HG02885 (cell line): ENCODE data around the gene SRA1.
"Not testable (repeated sequence)": the region's sequence is repeated elsewhere in the genome, so short reads cannot be mapped to it uniquely, and the experiment has no call there.

ENCODE experiments used
- ATAC-seq: cut with Tn5 transposase; IDR thresholded peaks from one replicate; pipeline ENCODE4 v1.9.1; 2021; ENCODE audit warnings: mild to moderate bottlenecking; ENCODE audit not compliant: unreplicated experiment, poor library complexity

The SRA1 gene

DNA sequence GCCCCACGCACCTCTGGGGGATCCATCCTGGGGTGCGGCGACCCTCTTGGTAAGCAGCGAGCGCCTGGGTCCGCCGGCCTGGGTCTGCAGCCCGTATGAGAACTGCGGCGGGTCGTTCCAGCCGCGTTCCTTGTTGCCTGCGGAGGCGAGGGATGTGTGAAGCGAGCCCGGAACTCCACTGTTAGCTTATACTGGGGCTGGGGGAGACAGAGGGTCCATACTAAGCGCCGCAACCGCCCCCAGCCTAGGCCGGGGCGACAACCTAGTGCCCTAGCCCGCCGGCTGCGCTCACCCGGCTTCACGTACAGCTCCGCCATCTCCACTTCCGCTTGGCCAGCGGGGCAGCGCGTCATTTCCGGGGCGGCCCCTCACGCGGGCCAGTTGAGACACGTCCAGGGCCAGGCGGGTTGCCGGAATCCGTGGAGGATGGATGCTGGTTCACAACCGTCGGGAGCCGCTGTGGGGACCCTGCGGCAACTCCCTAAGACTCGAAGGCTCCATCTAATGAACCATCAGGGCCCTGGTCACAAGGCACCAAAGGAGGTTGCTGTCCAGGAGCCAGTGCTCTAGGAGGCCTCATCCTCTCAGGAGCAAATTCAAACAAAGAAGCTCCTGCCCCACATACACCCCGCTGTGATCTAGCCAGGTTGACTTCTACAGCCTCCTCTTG lies at the start of gene SRA1:
Gene SRA1 (minus strand): TSS at position 338 of the 670 bp plus-strand sequence. CDS start 21 bp downstream, at position 317.
- ATAC-seq = peak; percentile 97

GRCh38 chr5:140607031-140607430 lies 49.8 kb upstream of the SRA1 start:
- ATAC-seq = no peak

- no peak for ATAC-seq
Observed at GRCh38 chr5:140605879-140606278, 48.6 kb upstream of the SRA1 start.

- ATAC-seq = no peak
Observed at GRCh38 chr5:140603734-140604133, 46.5 kb upstream of the SRA1 start.

GRCh38 chr5:140603446-140603698 lies 46.1 kb upstream of the SRA1 start:
- not testable (repeated sequence) for ATAC-seq

GRCh38 chr5:140602147-140602546 lies 44.9 kb upstream of the SRA1 start:
- no peak for ATAC-seq

- no peak for ATAC-seq
Observed at GRCh38 chr5:140600096-140600495, 42.8 kb upstream of the SRA1 start.

DNA sequence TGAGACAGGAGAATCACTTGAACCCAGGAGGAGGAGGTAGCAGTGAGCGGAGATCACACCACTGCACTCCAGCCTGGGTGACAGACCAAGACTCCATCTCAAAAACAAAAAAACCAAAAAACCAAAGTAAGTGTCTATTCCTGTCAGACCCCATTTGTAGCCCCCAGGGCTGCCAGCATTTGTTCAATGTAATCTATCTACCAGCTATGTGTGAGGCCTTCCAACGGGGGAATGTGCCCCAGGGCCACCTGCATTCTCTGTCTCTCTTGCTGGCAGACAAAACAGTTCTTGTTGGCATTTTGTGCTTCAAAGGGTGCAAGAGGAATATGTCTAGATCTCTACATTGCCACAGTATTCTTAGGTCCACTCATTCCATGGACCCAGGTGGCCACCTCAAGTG lies 41.6 kb upstream of the SRA1 start:
- no peak for ATAC-seq

- no peak for ATAC-seq
Observed at GRCh38 chr5:140596321-140596741, 39.1 kb upstream of the SRA1 start.

- no peak for ATAC-seq
Observed at GRCh38 chr5:140595538-140596300, 38.4 kb upstream of the SRA1 start.

DNA sequence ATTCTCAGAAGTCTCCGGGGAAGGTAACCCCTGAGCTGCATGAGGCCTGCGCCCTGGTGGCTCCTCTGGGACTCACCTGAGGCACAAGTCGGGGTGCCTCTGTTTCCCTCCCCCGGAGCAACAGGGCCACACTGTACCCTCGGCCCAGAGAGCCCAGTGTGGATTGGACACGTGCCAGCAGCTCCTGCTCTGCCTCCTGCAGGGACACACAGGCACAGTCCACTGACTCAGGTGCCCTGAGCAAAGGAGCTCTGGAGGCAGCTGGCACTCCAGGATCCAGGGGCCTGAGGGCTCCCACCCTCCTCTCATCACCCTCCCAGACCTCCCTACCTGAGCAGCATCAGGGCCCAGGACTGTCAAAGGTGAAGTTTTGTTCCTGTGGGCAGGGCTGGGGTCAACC lies 36.9 kb upstream of the SRA1 start:
- ATAC-seq = no peak

DNA sequence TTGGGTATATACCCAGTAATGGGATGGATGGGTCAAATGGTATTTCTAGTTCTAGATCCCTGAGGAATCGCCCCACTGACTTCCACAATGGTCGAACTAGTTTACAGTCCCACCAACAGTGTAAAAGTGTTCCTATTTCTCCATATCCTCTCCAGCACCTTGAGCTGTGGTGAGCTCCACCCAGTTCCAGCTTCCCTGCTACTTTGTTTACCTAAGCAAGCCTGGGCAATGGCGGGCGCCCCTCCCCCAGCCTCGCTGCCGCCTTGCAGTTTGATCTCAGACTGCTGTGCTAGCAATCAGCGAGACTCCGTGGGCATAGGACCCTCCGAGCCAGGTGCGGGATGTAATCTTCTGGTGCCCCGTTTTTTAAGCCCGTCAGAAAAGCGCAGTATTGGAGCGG lies 35.8 kb upstream of the SRA1 start:
- ATAC-seq = not testable (repeated sequence)

- no peak for ATAC-seq
Observed at GRCh38 chr5:140591747-140592372, 34.6 kb upstream of the SRA1 start.

DNA sequence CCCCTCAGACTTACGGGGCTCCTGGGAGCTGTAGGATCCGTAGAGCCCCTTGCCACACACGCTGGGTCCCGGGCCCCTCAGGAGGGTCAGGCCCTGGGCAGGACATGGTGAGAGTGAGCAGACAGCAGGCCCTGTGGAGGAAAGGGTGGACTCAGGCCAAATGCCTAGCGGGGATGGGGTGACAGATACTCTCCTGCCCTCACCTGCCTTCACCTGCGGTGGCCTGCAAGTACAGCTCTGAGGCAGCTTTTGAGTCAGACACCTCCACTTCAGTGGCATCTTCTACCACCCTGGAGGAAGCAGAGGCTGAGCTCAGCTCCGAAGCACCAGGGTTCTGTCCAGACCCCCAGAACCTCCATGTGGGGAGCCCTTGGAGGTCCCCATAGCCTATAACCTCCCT lies 33.6 kb upstream of the SRA1 start:
- no peak for ATAC-seq

- ATAC-seq = no peak
Observed at GRCh38 chr5:140588311-140589070, 31.2 kb upstream of the SRA1 start.

DNA sequence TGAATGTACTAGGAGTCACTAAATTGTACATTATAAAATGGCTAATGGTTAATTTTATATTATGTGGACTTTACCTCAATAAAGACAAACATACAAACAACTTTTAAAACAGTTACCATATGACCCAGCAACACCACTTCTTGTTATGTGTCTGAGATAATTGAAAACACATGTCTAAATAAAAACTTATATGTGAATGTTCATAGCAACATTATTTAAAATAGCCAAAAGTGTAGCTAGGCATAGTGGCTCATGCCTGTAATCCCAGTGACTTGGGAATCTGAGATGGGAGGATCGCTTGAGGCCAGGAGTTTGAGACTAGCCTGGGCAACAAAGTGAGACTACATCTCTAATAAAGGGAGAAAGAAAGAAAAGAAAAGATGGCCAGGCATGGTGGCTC lies 30.2 kb upstream of the SRA1 start:
- no peak for ATAC-seq

GRCh38 chr5:140579188-140579747 lies 22.0 kb upstream of the SRA1 start:
- ATAC-seq = not testable (repeated sequence)

DNA sequence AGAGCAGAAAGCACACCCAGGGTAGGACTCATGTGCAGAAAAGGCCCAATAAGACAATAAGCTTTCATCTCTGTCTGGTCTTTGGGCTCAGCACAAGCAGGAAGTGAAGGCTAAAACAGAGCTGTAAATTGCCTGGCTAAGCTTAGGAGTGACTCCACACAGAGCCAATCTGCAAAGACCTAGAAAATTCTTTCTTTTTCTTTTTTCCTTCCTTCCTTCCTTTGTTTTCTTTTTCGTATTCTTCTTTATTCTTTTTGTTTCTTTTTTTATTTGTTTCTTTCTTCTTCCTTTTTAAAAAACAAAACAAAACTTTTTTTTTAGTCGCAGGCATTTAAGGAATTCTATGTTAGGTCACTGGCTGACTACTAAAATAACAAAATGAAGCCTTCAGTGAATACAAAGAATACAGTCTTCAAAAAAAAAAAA lies 19.5 kb upstream of the SRA1 start:
- ATAC-seq = no peak

DNA sequence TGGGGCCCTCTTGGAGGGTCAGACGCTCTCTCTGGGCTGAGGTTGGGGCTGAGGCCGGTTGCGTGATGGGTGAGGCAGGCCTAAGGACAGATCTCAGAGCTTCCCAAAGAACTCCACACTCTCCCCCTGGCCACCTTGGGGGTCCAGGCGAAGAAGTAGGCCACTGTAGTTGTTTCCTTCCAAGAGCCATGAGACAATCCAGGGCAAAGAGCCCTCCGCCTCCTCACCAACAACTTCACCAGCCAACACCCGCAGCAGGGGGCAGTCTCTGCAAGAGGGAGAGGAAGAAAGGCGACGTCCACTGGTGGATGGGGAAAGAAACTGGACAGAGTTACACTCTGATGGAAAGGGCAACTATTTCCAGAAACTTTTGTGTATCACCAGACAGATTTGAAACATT lies 18.0 kb upstream of the SRA1 start:
- no peak for ATAC-seq

GRCh38 chr5:140574165-140574564 lies 16.9 kb upstream of the SRA1 start:
- ATAC-seq = no peak

DNA sequence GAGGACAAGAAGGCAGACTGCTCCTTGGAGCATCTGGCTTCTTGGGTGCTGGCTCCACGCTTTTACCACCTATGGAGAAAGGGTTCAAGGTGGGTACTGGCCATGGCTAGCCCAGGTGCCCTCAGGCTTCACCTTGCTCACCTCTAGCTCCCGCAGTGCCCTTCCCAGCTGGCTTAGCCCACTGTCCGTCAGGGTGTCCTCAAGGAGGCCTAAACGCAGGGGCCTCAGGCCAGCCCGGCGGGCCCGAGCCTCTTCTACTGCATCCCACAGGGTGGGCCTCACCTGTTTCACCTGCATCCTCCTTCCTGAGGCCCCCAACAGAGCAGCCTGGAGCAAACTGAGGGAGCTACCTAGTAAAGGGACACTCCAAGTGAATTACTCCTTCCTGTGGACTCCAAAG lies 16.4 kb upstream of the SRA1 start:
- ATAC-seq = no peak
